Activated T-cell treated with anti-CD3 and anti-CD28 coated beads, Interleukin-2, amount 50 U/mL, for 48 hours (primary cell): Measurements from ENCODE around the gene CLDN2.
A peak's percentile ranks its signal among the peaks of the same experiment; 100 is the strongest.
"Not testable (repeated sequence)": the region's sequence is repeated elsewhere in the genome, so short reads cannot be mapped to it uniquely, and the experiment has no call there.

Experiments
- DNase-seq, 2 experiments: peaks; one replicate each; pipeline ENCODE4 v3.0.0-alpha.2; 2020

CLDN2 gene

GRCh38 chrX:106919932-106920452 lies at the start of gene CLDN2:
TSS of gene CLDN2 (plus strand) at chrX:106920402. CDS start at chrX:106928229, 7,827 bp downstream.
- DNase-seq: no peak

GRCh38 chrX:106872796-106873195 lies 47.4 kb upstream of the CLDN2 start:
- DNase-seq: not testable (repeated sequence)

- no peak for DNase-seq
Observed at GRCh38 chrX:106874075-106874474, 46.1 kb upstream of the CLDN2 start.

GRCh38 chrX:106875151-106875550 lies 45.1 kb upstream of the CLDN2 start:
- DNase-seq: no peak

GRCh38 chrX:106889468-106889867 lies 30.7 kb upstream of the CLDN2 start:
- no peak for DNase-seq

- no peak for DNase-seq
Observed at GRCh38 chrX:106891762-106892460, 28.3 kb upstream of the CLDN2 start.

- DNase-seq: peak; percentile 55 to 68
Observed at GRCh38 chrX:106894392-106894909, 25.8 kb upstream of the CLDN2 start.

GRCh38 chrX:106894978-106895452 lies 25.2 kb upstream of the CLDN2 start:
- DNase-seq: no peak

GRCh38 chrX:106897259-106897658 lies 22.9 kb upstream of the CLDN2 start:
- no peak for DNase-seq

GRCh38 chrX:106898462-106898861 lies 21.7 kb upstream of the CLDN2 start:
- DNase-seq: no peak

- no peak for DNase-seq
Observed at GRCh38 chrX:106899276-106899675, 20.9 kb upstream of the CLDN2 start.

GRCh38 chrX:106899841-106900240 lies 20.4 kb upstream of the CLDN2 start:
- no peak for DNase-seq

- no peak for DNase-seq
Observed at GRCh38 chrX:106901341-106901740, 18.9 kb upstream of the CLDN2 start.

GRCh38 chrX:106901781-106902219 lies 18.4 kb upstream of the CLDN2 start:
- no peak for DNase-seq

- no peak for DNase-seq
Observed at GRCh38 chrX:106902684-106903083, 17.5 kb upstream of the CLDN2 start.

GRCh38 chrX:106903291-106903824 lies 16.8 kb upstream of the CLDN2 start, which contains the start of gene RIPPLY1:
TSS of gene RIPPLY1 (minus strand) at chrX:106903341. CDS start at chrX:106903287, 54 bp downstream.
- no peak for DNase-seq

- no peak for DNase-seq
Observed at GRCh38 chrX:106903856-106904528, 16.2 kb upstream of the CLDN2 start.

GRCh38 chrX:106905064-106905708 lies 15.0 kb upstream of the CLDN2 start:
- no peak for DNase-seq

- no peak for DNase-seq
Observed at GRCh38 chrX:106906361-106906760, 13.8 kb upstream of the CLDN2 start.

GRCh38 chrX:106912864-106913263 lies 7.3 kb upstream of the CLDN2 start:
- DNase-seq: no peak

GRCh38 chrX:106917830-106918500 lies 2.2 kb upstream of the CLDN2 start:
- no peak for DNase-seq

- no peak for DNase-seq
Observed at GRCh38 chrX:106921637-106922036, 1.4 kb downstream of the CLDN2 start.
